NT2/D1 (cell line): Measurements from ENCODE around the gene UBE4B.

Source experiments
- DNase-seq: peaks from one replicate; pipeline ENCODE4 v3.0.0-alpha.2; 2011; ENCODE audit warnings: low read depth, low spot score
- H3K27me3 ChIP-seq: 2 replicates; pipeline ENCODE4 v1.6.0; 2011; ENCODE audit warnings: mild to moderate bottlenecking; ENCODE audit not compliant: insufficient read length, insufficient read depth
- H3K36me3 ChIP-seq: 2 replicates; pipeline ENCODE4 v1.6.1; 2011; ENCODE audit warnings: mild to moderate bottlenecking, low read length, mixed read lengths; ENCODE audit not compliant: insufficient read depth, insufficient read length
- H3K4me1 ChIP-seq: 2 replicates; pipeline ENCODE4 v1.5.1; 2011; ENCODE audit not compliant: insufficient read depth, insufficient read length
- H3K4me3 ChIP-seq: 2 replicates; pipeline ENCODE4 v1.5.1; 2011; ENCODE audit warnings: low read depth; ENCODE audit not compliant: insufficient read length
- H3K9ac ChIP-seq: 2 replicates; pipeline ENCODE4 v1.6.0; 2011; ENCODE audit warnings: low read depth; ENCODE audit not compliant: insufficient read length
- H3K9me3 ChIP-seq: 2 replicates; pipeline ENCODE4 v1.5.1; 2011; ENCODE audit warnings: mild to moderate bottlenecking, low read length; ENCODE audit not compliant: insufficient read depth
- SUZ12 ChIP-seq: IDR thresholded peaks from 2 replicates; pipeline ENCODE4 v1.6.1; 2011; ENCODE audit not compliant: insufficient read length, insufficient read depth; ENCODE audit errors: extremely low read depth
- YY1 ChIP-seq: IDR thresholded peaks from 2 replicates; pipeline ENCODE4 v1.6.1; 2011; ENCODE audit not compliant: insufficient read length, insufficient read depth
- ZNF274 ChIP-seq: IDR thresholded peaks from 2 replicates; pipeline ENCODE4 v1.6.1; 2011; ENCODE audit warnings: mild to moderate bottlenecking, low read depth, low read length

The UBE4B gene

GRCh38 chr1:10207810-10208209 is 175.1 kb downstream of the UBE4B start:
- no peaks in the 10 kb centered on the region for H3K9me3 ChIP-seq
- DNase-seq, result no peak
- no peaks in the 10 kb centered on the region for H3K27me3 ChIP-seq
- no peak overlapping the region for H3K4me3 ChIP-seq
- no peaks in the 10 kb centered on the region for H3K4me1 ChIP-seq
- no peak for TF ChIP-seq SUZ12
- no peak for TF ChIP-seq YY1
- TF ChIP-seq ZNF274, result no peak
- no peaks in the 10 kb centered on the region for H3K36me3 ChIP-seq
- no peak overlapping the region for H3K9ac ChIP-seq

- DNase-seq, result no peak
- Histone ChIP-seq H3K27me3 (no peaks in the 10 kb centered on the region), H3K4me1 (no peaks in the 10 kb centered on the region)
Observed at GRCh38 chr1:10208537-10208936, 175.8 kb downstream of the UBE4B start.

GRCh38 chr1:10209590-10209904 is 176.8 kb downstream of the UBE4B start:
- no peaks in the 10 kb centered on the region for H3K9me3 ChIP-seq
- no peaks in the 10 kb centered on the region for H3K4me1 ChIP-seq
- no peaks in the 10 kb centered on the region for H3K27me3 ChIP-seq
- H3K9ac ChIP-seq, result peak overlapping the region; percentile 82
- no peak for DNase-seq
- no peak for TF ChIP-seq SUZ12
- no peak for TF ChIP-seq YY1
- no peak for TF ChIP-seq ZNF274
- peak overlapping the region; percentile 54 for H3K4me3 ChIP-seq
- H3K36me3 ChIP-seq, result no peaks in the 10 kb centered on the region

More at GRCh38 chr1:10208537-10208936, 175.8 kb downstream of the UBE4B start:
- no peak for TF ChIP-seq ZNF274
- TF ChIP-seq YY1, result no peak
- no peak for TF ChIP-seq SUZ12
- Histone ChIP-seq H3K4me3 (no peak overlapping the region), H3K36me3 (no peaks in the 10 kb centered on the region), H3K9ac (no peak overlapping the region), H3K9me3 (no peaks in the 10 kb centered on the region)

GRCh38 chr1:10209905-10210810 is 177.4 kb downstream of the UBE4B start, which contains the start of gene KIF1B:
TSS of gene KIF1B (plus strand) at chr1:10210570. CDS start at chr1:10232329, 21,759 bp downstream.
- no peaks in the 10 kb centered on the region for H3K9me3 ChIP-seq
- peak; percentile 87 for DNase-seq
- peak within 1 kb of the TSS; percentile 92 for H3K9ac ChIP-seq
- no peaks in the 10 kb centered on the region for H3K27me3 ChIP-seq
- no peak for TF ChIP-seq SUZ12
- TF ChIP-seq YY1, result no peak
- TF ChIP-seq ZNF274, result no peak
- H3K4me3 ChIP-seq, result peak within 1 kb of the TSS; percentile 82
- no peaks in the 10 kb centered on the region for H3K4me1 ChIP-seq
- no peaks in the 10 kb centered on the region for H3K36me3 ChIP-seq

GRCh38 chr1:10210841-10211804 is 178.4 kb downstream of the UBE4B start:
- no peaks in the 10 kb centered on the region for H3K27me3 ChIP-seq
- peak overlapping the region; percentile 82 for H3K4me3 ChIP-seq
- no peaks in the 10 kb centered on the region for H3K9me3 ChIP-seq
- H3K4me1 ChIP-seq, result no peaks in the 10 kb centered on the region
- peak overlapping the region; percentile 92 for H3K9ac ChIP-seq
- DNase-seq, result no peak
- TF ChIP-seq ZNF274, result no peak
- peak; percentile 32 for TF ChIP-seq YY1
- no peaks in the 10 kb centered on the region for H3K36me3 ChIP-seq

GRCh38 chr1:10211805-10212410 is 179.2 kb downstream of the UBE4B start:
- H3K4me3 ChIP-seq, result peak overlapping the region; percentile 82
- no peak for TF ChIP-seq ZNF274
- TF ChIP-seq SUZ12, result no peak
- TF ChIP-seq YY1, result no peak
- H3K9me3 ChIP-seq, result no peaks in the 10 kb centered on the region
- no peaks in the 10 kb centered on the region for H3K36me3 ChIP-seq
- H3K9ac ChIP-seq, result peak overlapping the region; percentile 92
- H3K27me3 ChIP-seq, result no peaks in the 10 kb centered on the region
- no peak for DNase-seq
- no peaks in the 10 kb centered on the region for H3K4me1 ChIP-seq
